Stimulated activated CD8-positive, alpha-beta memory T cell treated with anti-CD3 and anti-CD28 coated beads, Interleukin-7, amount 100 ng/mL, for 1 hour (primary cell): ENCODE data around the gene KIRREL3.

Experiments
- DNase-seq, 2 donors: peaks; one replicate each; pipeline ENCODE4 v3.0.0-alpha.2; 2020; ENCODE audit warnings: low read depth in 2 of 2

KIRREL3 gene

DNA sequence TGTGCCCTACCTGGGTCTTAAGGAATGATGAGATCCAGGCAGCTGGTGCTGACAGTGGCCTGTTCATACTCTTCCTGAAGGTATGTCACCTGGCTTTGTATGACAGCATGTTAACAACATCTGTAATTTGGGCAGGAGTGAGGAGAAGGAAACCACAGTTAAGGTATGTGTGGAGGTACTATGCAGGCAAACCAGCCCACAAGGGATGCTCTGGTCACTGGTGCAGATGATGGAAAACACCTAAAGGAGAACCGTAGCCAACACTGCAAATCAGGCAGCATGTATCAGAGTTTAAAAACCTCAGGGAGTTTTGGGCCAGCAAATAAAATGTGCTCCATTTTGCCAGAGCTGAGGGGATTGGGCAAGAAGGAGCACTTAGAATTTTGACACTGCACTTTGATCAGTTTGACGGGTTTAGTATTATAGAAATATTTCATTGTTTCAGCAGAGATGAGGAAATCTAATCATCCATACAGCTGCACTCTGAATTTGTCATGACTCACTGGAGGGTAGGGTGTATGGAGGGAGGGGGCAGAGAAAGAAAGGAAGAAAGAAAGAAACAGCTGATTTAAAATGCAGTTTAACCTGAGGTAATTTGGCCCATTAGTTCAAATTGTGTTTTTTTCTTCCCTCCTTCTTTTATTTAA is 260.9 kb downstream of the KIRREL3 start:
- DNase-seq = no peak

GRCh38 chr11:126738295-126739031 is 262.1 kb downstream of the KIRREL3 start:
- no peak for DNase-seq

GRCh38 chr11:126736682-126737572 is 263.6 kb downstream of the KIRREL3 start:
- DNase-seq = no peak

- DNase-seq = no peak
These were observed 265.8 kb downstream of the KIRREL3 start for GRCh38 chr11:126734752-126735151.

GRCh38 chr11:126733685-126734084 is 266.9 kb downstream of the KIRREL3 start:
- DNase-seq = no peak

DNA sequence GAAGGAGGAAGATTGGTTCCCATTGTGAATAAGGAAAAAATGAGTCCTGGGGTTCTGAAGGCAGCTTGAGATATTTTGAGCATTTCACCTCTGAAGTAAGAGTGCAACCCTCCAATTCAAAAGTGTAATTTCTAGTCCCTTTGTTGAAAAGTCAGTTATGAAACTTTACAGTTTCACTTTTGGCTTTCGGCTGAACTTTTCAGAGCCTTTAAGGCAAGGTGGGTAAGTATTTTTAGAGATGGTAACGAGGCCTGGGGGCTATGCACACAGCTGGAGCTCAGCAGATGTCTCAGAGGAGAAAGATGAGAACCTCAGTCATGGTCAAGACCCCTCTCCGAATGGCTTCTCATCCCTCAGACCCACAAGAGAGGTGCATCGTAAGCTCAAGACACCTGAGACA is 267.6 kb downstream of the KIRREL3 start:
- DNase-seq = no peak

GRCh38 chr11:126731576-126732142 is 268.9 kb downstream of the KIRREL3 start:
- no peak for DNase-seq

- DNase-seq = no peak
These were observed 273.2 kb downstream of the KIRREL3 start for GRCh38 chr11:126727381-126727780.

DNA sequence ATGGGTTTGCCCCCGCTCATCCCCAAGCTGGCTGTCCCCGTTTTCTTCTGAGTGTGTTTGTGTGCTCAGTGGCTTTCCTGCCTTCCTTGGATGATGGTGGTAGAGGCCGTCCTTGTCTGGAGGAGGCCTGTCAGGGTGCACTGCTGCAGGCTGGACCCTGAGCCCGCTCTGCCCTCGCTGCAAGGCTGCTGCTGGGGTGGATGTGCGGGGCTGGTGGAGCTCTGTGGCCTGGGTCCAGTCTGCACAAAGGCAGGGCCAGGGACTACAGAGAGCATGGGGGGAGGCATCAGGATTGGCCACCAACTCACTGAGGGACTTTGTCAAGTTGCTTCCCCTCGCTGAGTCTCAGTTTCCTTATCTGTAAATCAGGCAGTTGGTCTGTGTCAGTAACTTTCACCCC is 275.0 kb downstream of the KIRREL3 start:
- DNase-seq = no peak

DNA sequence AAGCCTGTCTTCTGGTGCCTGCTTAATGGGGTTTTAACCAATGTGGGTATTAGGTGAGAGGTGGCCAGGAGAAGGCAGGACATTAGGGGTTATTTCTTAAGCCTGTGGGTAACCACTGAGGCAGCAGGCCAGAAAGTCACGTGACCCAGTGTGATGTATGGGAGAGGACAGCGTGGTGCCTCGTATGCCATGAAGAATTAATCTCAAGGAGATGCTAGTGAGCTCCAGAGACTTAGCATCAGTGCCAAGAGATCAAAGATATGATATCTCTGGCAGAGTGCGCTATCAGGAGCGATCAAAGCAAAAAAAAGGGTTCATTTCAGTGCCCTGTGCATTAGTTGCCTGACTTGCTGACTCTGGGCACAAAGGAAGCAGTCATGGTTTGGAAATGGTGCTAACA is 275.5 kb downstream of the KIRREL3 start:
- DNase-seq = no peak

DNA sequence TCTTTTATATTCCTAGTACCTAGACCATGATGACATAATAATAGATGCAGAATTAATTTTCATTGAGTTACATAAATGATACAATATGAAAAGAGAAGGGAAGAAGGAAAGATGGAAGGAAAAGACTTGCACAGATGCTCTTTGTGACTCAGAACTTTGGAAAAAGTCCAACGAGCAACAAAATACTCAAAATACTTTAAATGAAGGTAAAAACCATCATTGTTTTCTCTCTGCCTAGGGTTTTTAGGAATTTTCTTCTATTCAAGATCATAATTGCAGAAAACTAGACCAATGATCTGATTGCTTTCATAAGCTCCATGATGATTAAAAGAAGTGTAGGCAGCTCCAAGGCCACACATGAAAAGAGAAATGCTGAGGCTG is 276.9 kb downstream of the KIRREL3 start:
- DNase-seq = no peak

- DNase-seq = no peak
These were observed 277.5 kb downstream of the KIRREL3 start for GRCh38 chr11:126722956-126723664.

DNA sequence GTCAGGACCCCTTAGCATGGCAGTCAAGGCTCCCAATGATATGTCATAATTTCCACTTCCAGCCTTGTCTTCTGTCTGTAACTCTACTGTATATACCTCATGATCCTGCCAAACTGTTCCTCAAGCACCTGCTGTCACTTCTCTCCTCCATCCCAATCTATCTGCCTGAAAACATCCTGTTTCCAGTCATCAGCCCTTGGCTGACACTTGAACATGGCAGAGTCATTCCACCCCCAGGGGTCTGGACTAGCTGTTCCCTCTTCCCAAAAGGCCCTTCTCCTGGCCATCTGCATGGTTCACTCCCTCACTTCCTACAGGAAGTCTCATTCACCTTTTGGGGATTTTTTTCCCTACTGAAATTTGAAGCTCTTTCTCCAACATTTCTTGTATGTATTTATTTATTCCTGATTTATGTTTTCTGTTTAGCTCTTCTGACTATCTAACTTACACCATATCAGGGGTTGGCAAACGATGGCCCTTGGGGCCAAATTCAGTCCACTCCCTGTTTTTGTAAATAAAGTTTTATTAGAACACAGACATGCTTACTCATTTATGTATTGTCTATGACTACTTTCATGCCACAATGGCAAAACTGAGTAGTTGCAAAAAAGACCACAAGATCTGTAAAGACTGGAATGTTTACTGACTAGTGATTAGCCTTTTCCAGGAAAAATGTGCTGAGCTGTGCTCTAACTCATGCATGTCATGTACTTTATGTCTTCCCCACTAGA is 278.4 kb downstream of the KIRREL3 start:
- no peak for DNase-seq

- no peak for DNase-seq
These were observed 279.9 kb downstream of the KIRREL3 start for GRCh38 chr11:126720539-126721235.

DNA sequence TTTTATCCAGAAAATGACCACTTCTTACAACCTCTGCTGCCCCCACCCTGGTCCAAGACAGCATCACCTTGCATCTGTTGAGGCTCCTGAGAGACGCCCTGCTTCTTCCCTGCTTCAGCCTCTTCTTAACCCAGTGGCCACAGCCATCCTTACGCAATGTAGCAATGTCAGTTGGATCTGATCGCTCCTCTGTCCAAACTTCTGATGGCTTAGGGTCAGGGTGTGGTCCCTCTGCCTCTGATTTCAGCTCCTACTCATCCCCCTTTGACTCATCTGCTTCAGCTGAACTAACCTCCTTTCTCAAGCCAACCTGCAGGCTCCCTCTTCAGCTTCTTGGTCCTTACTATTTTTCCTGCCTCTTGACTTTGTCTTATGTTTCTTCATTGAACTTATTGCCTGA is 280.8 kb downstream of the KIRREL3 start:
- DNase-seq = no peak

- no peak for DNase-seq
These were observed 282.3 kb downstream of the KIRREL3 start for GRCh38 chr11:126718276-126718675.

DNA sequence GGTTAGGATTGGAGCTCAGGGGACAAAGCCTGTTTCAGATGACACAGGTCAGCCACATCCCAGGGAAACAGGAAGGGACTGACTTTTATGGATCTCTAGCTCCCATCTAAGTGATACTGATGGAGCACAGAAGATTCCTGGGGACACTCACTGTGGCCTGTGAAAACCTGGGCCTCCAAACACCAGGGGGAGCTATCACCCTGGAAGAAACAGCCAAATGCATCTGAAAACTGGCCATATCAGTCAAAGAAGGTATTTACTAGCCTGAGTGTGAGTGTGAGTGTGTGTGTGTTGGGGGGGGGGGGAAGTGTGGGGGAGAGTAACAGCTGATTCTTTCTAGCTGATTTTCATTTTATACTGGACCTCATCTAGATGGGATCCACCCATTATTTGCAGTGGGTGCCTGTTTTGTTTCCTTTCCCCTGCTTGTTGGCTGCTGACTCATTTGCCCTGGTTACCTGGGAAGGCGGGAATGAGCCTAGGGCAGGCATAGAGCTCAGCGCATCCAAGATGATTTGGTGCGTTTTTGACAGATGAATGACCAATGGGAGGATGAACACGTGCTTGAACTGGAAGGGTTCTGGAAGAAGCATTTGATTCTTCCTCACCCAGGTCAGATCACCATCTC is 284.0 kb downstream of the KIRREL3 start:
- DNase-seq = no peak

GRCh38 chr11:126713806-126714205 is 286.8 kb downstream of the KIRREL3 start:
- no peak for DNase-seq

DNA sequence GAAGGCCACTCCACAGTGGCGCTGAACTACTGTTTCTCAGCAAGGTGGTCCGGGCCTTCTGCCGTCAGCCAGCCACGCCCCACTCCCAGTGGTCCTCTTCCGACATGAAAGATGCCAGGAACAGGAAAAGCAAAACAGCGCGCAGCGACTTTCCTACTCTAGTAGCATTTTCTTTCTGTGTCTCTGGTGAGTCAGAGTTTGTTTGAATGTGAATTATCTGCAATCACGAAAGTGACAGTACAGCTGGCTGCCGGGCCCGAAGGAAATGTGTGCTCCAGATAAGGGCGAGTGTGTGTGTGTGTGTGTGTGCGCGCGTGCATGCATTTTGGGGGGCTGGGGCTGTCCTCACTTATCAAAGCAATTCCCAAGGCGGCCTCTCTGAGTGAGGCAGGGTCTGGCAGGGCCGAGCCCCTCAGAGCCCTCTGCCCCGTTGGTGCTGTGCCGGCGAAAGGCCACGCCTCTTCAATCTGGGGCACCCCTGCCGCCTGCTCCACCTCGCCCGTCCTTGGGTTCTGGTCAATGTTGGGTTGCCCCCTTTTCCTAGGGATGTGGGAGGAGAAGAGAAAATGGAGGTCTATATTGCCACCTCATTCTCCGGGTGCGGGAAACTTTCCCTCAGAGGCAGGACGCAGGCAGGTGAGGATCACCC is 288.5 kb downstream of the KIRREL3 start:
- DNase-seq = no peak
